Epithelial cell of esophagus (primary cell): ENCODE results near the gene GPAM.
"Not testable (repeated sequence)": the region's sequence is repeated elsewhere in the genome, so short reads cannot be mapped to it uniquely, and the experiment has no call there.

Experiments
- DNase-seq: peaks from one replicate; pipeline ENCODE4 v3.0.0; 2010; ENCODE audit warnings: low read depth
- H3K4me3 ChIP-seq: 2 replicates; pipeline ENCODE4 v1.5.1; 2011; ENCODE audit warnings: mild to moderate bottlenecking, low read length, control low read depth
- CTCF ChIP-seq: IDR thresholded peaks from 2 replicates; pipeline ENCODE4 v1.5.1; 2011; ENCODE audit warnings: low read depth, mild to moderate bottlenecking, low read length, control low read depth, inconsistent platforms; ENCODE audit not compliant: insufficient read depth; ENCODE audit errors: missing control alignments

GPAM gene

GRCh38 chr10:112183329-112184051, at the start of gene GPAM:
GPAM (minus strand) TSS chr10:112183765; CDS start chr10:112181784, 1,981 bp downstream.
- peak within 1 kb of the TSS; percentile 65 for H3K4me3 ChIP-seq
- peak; percentile 92 for DNase-seq
- TF ChIP-seq CTCF = no peak

GRCh38 chr10:112232670-112233069, 49.1 kb upstream of the GPAM start:
- DNase-seq = no peak
- TF ChIP-seq CTCF = no peak
- H3K4me3 ChIP-seq = no peak overlapping the region

- no peak overlapping the region for H3K4me3 ChIP-seq
- TF ChIP-seq CTCF = no peak
- no peak for DNase-seq
These were observed 48.2 kb upstream of the GPAM start for GRCh38 chr10:112231602-112232400.

GRCh38 chr10:112230325-112230988, 46.9 kb upstream of the GPAM start:
- no peak overlapping the region for H3K4me3 ChIP-seq
- TF ChIP-seq CTCF = no peak
- peak; percentile 11 for DNase-seq

GRCh38 chr10:112229901-112230300, 46.3 kb upstream of the GPAM start:
- no peak overlapping the region for H3K4me3 ChIP-seq
- no peak for TF ChIP-seq CTCF
- peak; percentile 13 for DNase-seq

GRCh38 chr10:112229096-112229495, 45.5 kb upstream of the GPAM start:
- DNase-seq = peak; percentile 12
- H3K4me3 ChIP-seq = no peak overlapping the region
- TF ChIP-seq CTCF = no peak

- not testable (repeated sequence) for H3K4me3 ChIP-seq, DNase-seq
These were observed 45.0 kb upstream of the GPAM start for GRCh38 chr10:112228366-112229088.
